Measurements from ENCODE around the gene SLC35G2.

GRCh38 chr3:136805795-136806194 lies 13.1 kb upstream of the SLC35G2 start:
- TF ChIP-seq, protein P1, sequence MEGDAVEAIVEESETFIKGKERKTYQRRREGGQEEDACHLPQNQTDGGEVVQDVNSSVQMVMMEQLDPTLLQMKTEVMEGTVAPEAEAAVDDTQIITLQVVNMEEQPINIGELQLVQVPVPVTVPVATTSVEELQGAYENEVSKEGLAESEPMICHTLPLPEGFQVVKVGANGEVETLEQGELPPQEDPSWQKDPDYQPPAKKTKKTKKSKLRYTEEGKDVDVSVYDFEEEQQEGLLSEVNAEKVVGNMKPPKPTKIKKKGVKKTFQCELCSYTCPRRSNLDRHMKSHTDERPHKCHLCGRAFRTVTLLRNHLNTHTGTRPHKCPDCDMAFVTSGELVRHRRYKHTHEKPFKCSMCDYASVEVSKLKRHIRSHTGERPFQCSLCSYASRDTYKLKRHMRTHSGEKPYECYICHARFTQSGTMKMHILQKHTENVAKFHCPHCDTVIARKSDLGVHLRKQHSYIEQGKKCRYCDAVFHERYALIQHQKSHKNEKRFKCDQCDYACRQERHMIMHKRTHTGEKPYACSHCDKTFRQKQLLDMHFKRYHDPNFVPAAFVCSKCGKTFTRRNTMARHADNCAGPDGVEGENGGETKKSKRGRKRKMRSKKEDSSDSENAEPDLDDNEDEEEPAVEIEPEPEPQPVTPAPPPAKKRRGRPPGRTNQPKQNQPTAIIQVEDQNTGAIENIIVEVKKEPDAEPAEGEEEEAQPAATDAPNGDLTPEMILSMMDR (IDR thresholded peaks at IDR 0.05): no peak
- no peak for TF ChIP-seq ZFX (IDR thresholded peaks at IDR 0.05; ENCODE audit: borderline replicate concordance)

Data from 22Rv1 (cell line).